Dermis blood vessel endothelial cell (primary cell): ENCODE measurements around the gene STK24. TPM values are rescaled to one million over a fixed set of nuclear protein-coding genes. Genes with fewer than 3 reads are reported as not detected.
A peak's percentile ranks its signal among the peaks of the same experiment; 100 is the strongest.
"Not testable (repeated sequence)": the region's sequence is repeated elsewhere in the genome, so short reads cannot be mapped to it uniquely, and the experiment has no call there.

ENCODE experiments used
- DNase-seq: peaks from one replicate; pipeline ENCODE4 v3.0.0; 2010
- total RNA-seq: library from RNA; depleted of rRNA; stranded (reverse); fragments of >200 nt; gene quantifications from 2 replicates; pipeline ENCODE4 v1.2.3, GENCODE V29; 2014

STK24 gene
- total RNA-seq, 1 donor from 2014 or later, result 40.8 TPM

- DNase-seq, result no peak
These were observed 5.2 kb upstream of the STK24 start for GRCh38 chr13:98581971-98582702.

GRCh38 chr13:98581381-98581780 lies 4.5 kb upstream of the STK24 start:
- no peak for DNase-seq

- DNase-seq, result no peak
These were observed 3.5 kb upstream of the STK24 start for GRCh38 chr13:98580420-98580819.

- DNase-seq, result no peak
These were observed 954 bp upstream of the STK24 start for GRCh38 chr13:98577836-98578285.

GRCh38 chr13:98576200-98576945 lies 534 bp downstream of the STK24 start:
- DNase-seq, result peak; percentile 55

GRCh38 chr13:98575904-98576199 lies 1.1 kb downstream of the STK24 start:
- no peak for DNase-seq

- DNase-seq, result peak; percentile 40
These were observed 1.7 kb downstream of the STK24 start for GRCh38 chr13:98575009-98575903.

GRCh38 chr13:98571955-98572662 lies 4.8 kb downstream of the STK24 start:
- peak; percentile 31 for DNase-seq

GRCh38 chr13:98570929-98571372 lies 6.0 kb downstream of the STK24 start:
- peak; percentile 72 for DNase-seq

GRCh38 chr13:98569494-98570367 lies 7.2 kb downstream of the STK24 start:
- DNase-seq, result not testable (repeated sequence)

GRCh38 chr13:98568918-98569317 lies 8.0 kb downstream of the STK24 start:
- no peak for DNase-seq

GRCh38 chr13:98567140-98567539 lies 9.8 kb downstream of the STK24 start:
- DNase-seq, result no peak

GRCh38 chr13:98565726-98566565 lies 11.0 kb downstream of the STK24 start:
- peak; percentile 78 for DNase-seq

GRCh38 chr13:98564204-98564603 lies 12.7 kb downstream of the STK24 start:
- DNase-seq, result no peak

GRCh38 chr13:98563071-98563470 lies 13.8 kb downstream of the STK24 start:
- DNase-seq, result no peak

- DNase-seq, result no peak
These were observed 17.7 kb downstream of the STK24 start for GRCh38 chr13:98559169-98559568.

GRCh38 chr13:98557937-98558792 lies 18.7 kb downstream of the STK24 start:
- DNase-seq, result no peak

- DNase-seq, result no peak
These were observed 19.8 kb downstream of the STK24 start for GRCh38 chr13:98556968-98557631.
